Measurements from ENCODE around the gene PTPRT.

- no peak for TF ChIP-seq ZNF274 (CRISPR knock-in tag; IDR thresholded peaks at IDR 0.05)
- TF ChIP-seq NFRKB (IDR thresholded peaks at IDR 0.05), result no peak
- no peak for TF ChIP-seq KAT7 (CRISPR knock-in tag; IDR thresholded peaks at IDR 0.05; ENCODE audit: borderline replicate concordance)
- no peak for TF ChIP-seq SIX1 (CRISPR knock-in tag; IDR thresholded peaks at IDR 0.05; ENCODE audit: borderline replicate concordance)
- no peak for TF ChIP-seq ZNF776 (CRISPR knock-in tag; IDR thresholded peaks at IDR 0.05)
Measured at GRCh38 chr20:42274986-42275385, 914.7 kb downstream of the PTPRT start.
